NCI-H1105 treated with DMSO at 0.1 percent for 48 hours (cell line): ENCODE data around the gene TUBB1.
"Not testable (repeated sequence)": the region's sequence is repeated elsewhere in the genome, so short reads cannot be mapped to it uniquely, and the experiment has no call there.

Experiments
- DNase-seq: peaks from one replicate; lab custom pipeline; 2025; lab: John Stamatoyannopoulos, UW

Gene TUBB1

DNA sequence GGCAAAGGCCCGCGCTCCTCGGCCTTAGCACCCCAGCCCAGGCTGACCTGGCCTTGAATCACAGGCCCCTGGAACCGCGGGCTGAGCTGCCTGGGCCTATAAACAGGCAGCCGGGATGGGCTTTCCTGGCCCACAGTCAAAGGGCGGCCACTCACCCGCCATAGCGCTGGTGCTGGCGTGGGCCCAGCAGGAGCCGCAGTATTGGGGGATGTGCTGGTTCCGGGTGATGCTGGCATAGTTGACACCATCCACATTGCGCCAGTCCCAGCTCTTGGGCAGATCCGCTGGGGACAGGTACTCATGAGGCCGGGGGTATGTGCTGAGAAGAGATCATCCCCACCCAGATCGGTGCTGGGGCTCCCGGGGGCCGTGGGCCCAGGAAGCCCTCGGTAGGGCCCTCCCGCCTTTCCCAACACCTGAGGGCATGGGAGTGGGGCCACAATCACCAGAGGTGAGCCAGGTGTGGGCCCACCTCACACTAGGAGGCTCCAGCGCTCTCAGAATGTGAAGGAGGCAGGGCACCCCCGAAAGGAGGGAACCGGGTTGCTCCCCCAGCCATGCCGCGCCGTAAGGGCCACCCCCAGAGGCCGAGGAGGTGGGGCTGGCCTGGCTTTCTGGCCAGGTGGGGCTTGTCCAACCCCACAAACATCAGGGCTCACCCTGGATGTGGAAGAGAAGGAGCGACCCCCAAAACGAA is 12.9 kb upstream of the TUBB1 start:
- DNase-seq: no peak

DNA sequence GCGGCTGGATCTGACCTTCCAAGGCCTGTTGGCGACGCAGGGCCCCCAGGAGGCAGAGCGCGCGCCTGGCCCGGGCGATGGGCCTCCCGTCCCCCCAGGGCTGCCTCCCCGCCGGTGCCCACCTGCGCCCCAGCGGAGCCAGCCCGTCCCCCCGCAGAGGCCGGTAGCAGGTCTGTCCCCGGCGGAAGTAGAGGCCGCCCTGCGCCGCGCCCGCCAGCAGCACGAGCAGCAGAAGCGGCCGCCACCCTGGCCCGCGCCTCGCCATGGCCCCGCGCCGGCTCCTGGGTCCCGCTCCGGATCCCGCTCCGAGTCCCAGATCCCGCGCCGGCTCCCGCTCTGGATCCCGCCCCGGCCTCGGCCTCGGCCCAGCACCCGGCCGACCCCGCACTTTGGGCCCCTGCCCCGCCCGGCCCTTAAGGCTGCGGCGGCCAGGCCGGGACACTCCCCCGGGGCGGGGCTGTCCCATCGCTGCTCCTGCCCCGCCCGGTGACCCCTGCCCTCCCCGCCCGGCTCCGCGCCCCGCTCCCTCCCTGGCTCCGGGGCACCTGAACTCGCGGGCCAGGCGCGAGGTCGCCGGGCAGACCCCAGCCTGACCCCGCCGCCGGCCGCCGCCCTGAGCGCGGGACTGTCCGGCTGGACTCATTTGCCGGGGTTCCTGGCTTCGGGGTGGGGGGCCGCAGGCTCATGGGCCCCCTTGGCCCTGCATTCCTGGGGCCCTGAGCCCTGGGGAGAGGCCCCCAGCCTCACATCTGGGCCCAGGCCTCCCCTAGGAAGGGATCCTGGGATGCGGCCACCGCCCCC is 12.2 kb upstream of the TUBB1 start, which contains the start of gene CTSZ:
Gene CTSZ, minus strand, starts transcription at position 391 of the 801 bp plus-strand sequence. Its CDS starts 126 bp downstream, at position 265.
- no peak for DNase-seq

DNA sequence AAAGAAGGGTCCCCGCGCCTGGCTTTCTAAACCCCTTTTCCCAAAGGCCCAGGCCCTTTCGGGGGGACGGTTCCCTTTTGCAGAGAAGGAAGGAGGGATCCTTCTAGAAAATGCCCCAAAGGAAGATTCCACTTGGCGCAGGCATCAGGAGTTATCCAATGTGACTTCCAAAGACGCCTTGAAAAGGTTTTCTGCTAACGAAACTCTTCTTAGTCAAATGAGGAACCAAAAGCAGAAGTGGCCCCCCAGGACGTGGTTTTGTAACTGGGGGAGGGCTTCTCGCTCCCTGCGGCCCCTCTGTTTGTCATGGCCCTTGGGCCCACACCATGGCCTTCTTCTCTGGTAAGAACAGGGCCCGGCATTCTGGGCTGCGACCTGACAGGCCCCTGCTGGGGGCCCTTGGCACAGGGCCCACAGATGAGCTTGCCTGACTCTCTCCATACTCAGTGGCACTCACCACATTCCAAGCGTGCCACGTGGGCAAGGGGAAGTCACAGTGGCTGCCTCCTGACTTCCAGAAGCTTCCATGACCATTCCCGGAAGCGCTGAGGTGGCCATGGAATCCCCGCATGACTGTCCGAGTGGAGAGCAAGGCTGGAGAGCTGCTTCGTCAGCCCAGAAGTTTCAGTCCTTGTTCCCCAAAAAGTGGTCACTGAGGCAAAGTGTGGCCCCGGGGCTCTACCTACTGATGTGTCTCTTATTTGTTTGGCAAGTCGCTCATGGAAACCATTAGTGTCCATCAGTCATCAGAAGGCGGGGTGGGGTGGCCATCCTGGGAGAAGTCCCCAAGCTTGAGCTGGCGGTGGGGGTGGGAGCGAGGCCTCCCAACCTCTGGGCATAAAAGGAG is 11.3 kb upstream of the TUBB1 start:
- DNase-seq: no peak

DNA sequence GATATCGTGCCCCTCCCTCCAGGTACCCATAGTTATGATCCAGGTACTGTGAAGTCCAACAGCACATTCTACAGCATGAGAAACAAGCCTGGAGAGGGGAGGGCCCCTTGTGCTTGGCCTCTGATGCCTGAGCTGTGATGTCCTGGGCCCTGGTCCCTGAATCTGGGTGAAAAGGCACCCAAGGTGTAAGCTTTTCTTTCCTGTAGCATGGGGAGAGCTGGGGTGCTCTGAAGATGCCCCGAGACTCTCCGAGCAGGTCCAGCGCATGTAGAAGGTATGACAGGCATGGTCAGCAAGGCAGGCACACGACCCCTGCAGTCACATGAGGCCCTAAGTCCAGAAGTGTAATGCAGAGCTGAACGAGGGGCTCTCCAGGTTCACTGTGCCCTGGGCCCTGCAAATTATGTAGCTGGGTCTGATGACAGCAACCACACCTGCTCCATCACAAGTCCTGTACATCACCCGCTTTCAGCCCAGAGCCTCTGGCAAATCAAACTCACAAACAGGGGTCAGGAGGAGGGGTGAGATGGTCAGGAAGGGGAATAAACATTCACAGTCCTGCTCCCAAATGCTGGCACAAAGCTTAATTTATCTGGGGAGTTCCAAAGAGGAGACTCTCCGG is 10.4 kb upstream of the TUBB1 start:
- no peak for DNase-seq

DNA sequence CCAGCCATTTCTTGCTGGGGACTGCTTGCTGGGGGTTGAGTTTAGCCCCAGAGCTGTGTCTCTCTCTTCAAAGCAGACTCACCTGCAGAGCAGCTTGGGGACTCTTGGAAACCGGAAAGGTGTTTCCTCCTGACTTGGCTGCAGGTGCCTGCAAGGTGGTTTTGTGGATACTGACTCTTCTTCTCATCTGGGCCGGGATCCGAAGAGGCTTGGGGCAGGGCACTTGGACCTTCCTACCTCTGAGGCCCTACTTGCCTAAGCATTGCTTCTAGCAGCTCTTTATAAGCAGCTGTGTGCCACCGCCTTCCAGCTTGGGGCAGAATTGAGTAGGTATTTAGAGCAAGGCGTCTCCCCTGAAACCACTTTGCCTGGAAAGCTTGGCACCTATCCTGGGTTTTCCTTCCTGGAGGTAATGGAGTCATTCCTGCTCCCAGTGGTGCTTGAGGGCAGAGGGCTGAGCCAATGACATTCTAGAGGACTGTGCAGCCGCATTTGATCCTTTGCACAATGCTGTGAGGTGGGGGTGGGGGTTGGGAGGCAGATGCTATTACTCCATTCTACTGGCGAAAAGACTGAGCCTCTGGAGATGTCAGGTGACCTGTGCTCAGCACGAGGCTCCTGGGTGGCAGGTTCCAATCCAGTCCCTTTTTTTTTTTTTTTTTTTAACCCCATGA is 8.8 kb upstream of the TUBB1 start:
- DNase-seq: no peak

GRCh38 chr20:59010995-59011873 is 8.0 kb upstream of the TUBB1 start:
- DNase-seq: no peak

GRCh38 chr20:59011874-59012157 is 7.4 kb upstream of the TUBB1 start:
- not testable (repeated sequence) for DNase-seq

- no peak for DNase-seq
Measured at GRCh38 chr20:59013031-59013951, 5.9 kb upstream of the TUBB1 start.

GRCh38 chr20:59013959-59014608 is 5.1 kb upstream of the TUBB1 start:
- DNase-seq: no peak

DNA sequence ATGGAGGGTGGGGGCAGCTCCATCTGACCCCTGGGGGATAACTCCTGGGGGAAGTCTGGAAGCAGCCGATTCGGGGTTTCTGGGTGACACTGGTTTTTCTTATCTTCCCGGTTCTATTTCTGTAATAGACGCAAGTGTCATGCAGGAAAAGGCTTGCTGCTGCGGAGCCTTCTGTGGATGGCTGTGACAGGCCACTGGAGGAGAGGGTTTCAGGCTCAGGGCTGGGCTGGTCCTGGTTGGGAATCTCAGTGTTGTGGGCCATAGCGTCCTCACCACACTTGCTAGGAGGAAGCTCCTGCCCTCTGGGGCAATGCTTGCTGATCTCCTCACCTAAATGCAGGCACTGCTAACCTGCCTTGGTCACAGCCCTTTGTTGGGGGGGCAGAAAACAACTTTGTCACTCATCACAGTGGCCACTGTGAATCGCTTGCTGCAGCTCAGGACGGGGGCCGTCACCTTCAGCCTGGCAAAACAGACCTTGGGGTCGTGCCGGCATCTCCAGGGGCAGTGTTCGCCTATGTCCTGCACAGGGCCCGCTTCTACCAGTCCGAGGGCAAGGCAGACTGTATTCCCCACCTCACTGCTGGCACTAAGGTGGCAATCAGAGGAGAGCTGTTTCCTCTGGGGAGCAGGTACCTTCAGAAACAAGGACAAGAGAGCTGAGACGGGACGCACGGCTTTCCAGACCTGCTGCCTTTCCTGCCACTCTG is 4.4 kb upstream of the TUBB1 start:
- DNase-seq: no peak

GRCh38 chr20:59015411-59015810 is 3.8 kb upstream of the TUBB1 start:
- no peak for DNase-seq

GRCh38 chr20:59015812-59016711 is 3.2 kb upstream of the TUBB1 start:
- DNase-seq: no peak

DNA sequence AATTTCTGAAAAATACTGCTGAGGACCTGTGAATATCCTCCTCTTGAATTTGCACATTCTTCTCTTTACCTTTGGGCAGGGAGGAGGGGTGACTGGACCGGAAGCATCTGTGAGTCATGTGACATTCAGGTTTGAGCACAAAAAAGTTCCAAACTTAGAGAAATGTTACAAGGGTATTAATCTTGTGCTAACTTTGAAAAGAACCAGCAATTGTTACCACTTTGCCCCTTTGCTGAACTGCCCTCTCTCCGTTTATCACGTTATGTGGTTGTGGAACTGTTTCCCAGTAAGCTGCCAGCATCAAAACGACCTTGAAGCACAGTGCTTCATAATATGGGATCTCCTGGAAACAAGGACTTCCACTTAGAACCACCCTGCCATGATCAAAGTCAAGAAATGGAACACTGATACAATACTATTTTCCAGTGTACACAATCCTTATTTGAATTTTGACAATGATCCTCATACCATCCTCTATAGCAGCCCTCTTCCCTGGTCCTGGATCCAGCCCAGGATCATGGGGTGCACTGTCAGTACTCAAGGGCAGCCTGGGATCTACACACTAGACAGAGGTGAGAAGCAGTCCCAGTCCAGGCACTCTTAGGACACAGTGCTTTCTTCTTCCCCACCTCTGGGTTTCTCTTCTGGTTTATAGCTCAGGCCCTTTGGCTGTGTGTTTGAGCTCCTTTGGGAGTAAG is 2.3 kb upstream of the TUBB1 start:
- DNase-seq: no peak

GRCh38 chr20:59017493-59018231 is 1.6 kb upstream of the TUBB1 start:
- DNase-seq: no peak

- no peak for DNase-seq
Measured at GRCh38 chr20:59018817-59019216, 412 bp upstream of the TUBB1 start.

- no peak for DNase-seq
Measured at GRCh38 chr20:59020938-59021551, 1.8 kb downstream of the TUBB1 start.
